NT2/D1 (cell line): ENCODE measurements around the gene PHACTR1.

Source experiments
- SUZ12 ChIP-seq: IDR thresholded peaks from 2 replicates; pipeline ENCODE4 v1.6.1; 2011; ENCODE audit not compliant: insufficient read length, insufficient read depth; ENCODE audit errors: extremely low read depth
- YY1 ChIP-seq: IDR thresholded peaks from 2 replicates; pipeline ENCODE4 v1.6.1; 2011; ENCODE audit not compliant: insufficient read length, insufficient read depth
- ZNF274 ChIP-seq: IDR thresholded peaks from 2 replicates; pipeline ENCODE4 v1.6.1; 2011; ENCODE audit warnings: mild to moderate bottlenecking, low read depth, low read length

GRCh38 chr6:13139119-13139518, 422.6 kb downstream of the PHACTR1 start:
- TF ChIP-seq SUZ12: no peak
- no peak for TF ChIP-seq YY1
- TF ChIP-seq ZNF274: no peak
